GM12864 (cell line): ENCODE data around the gene ELAVL2.

Experiments used
- DNase-seq: peaks from one replicate; pipeline ENCODE4 v3.0.0-alpha.2; 2011; ENCODE audit warnings: low read depth
- H3K4me3 ChIP-seq: 2 replicates; pipeline ENCODE4 v1.5.1; 2011; ENCODE audit warnings: mild to moderate bottlenecking, low read depth, low read length, control low read depth
- CTCF ChIP-seq: IDR thresholded peaks from 2 replicates; pipeline ENCODE4 v1.5.1; 2011; ENCODE audit warnings: low read depth, mild to moderate bottlenecking, moderate library complexity, low read length, control low read depth, inconsistent platforms; ENCODE audit errors: missing control alignments

ELAVL2 gene

GRCh38 chr9:23677446-23677845 lies 148.6 kb downstream of the ELAVL2 start:
- no peak for DNase-seq
- TF ChIP-seq CTCF: no peak
- H3K4me3 ChIP-seq: no peak overlapping the region

GRCh38 chr9:23674016-23674585 lies 151.9 kb downstream of the ELAVL2 start:
- H3K4me3 ChIP-seq: no peak overlapping the region
- no peak for TF ChIP-seq CTCF
- DNase-seq: no peak

GRCh38 chr9:23672151-23672550 lies 153.9 kb downstream of the ELAVL2 start:
- no peak overlapping the region for H3K4me3 ChIP-seq
- TF ChIP-seq CTCF: no peak
- no peak for DNase-seq

- no peak for DNase-seq
- no peak for TF ChIP-seq CTCF
Measured at GRCh38 chr9:23669776-23670175, 156.3 kb downstream of the ELAVL2 start.

GRCh38 chr9:23665635-23666034 lies 160.4 kb downstream of the ELAVL2 start:
- H3K4me3 ChIP-seq: no peak overlapping the region
- no peak for TF ChIP-seq CTCF
- DNase-seq: no peak

More at GRCh38 chr9:23669776-23670175, 156.3 kb downstream of the ELAVL2 start:
- no peak overlapping the region for H3K4me3 ChIP-seq

GRCh38 chr9:23665051-23665450 lies 161.0 kb downstream of the ELAVL2 start:
- H3K4me3 ChIP-seq: no peak overlapping the region
- no peak for DNase-seq
- TF ChIP-seq CTCF: no peak

GRCh38 chr9:23663946-23664345 lies 162.1 kb downstream of the ELAVL2 start:
- DNase-seq: no peak
- no peak overlapping the region for H3K4me3 ChIP-seq
- no peak for TF ChIP-seq CTCF
